LNCAP (cell line): ENCODE results near the gene MEGF11.

ENCODE experiments used
- CTCF ChIP-seq: fragments of 450-650 bp; IDR thresholded peaks from 2 replicates; pipeline ENCODE4 v1.5.1; 2017; ENCODE audit warnings: mild to moderate bottlenecking

Gene MEGF11

GRCh38 chr15:66134284-66134683 lies 119.3 kb downstream of the MEGF11 start:
- no peak for TF ChIP-seq CTCF

GRCh38 chr15:66133247-66133885 lies 120.2 kb downstream of the MEGF11 start:
- TF ChIP-seq CTCF = no peak

- TF ChIP-seq CTCF = no peak
Measured at GRCh38 chr15:66132251-66132816, 121.2 kb downstream of the MEGF11 start.

- TF ChIP-seq CTCF = no peak
Measured at GRCh38 chr15:66131831-66132230, 121.7 kb downstream of the MEGF11 start.

- TF ChIP-seq CTCF = no peak
Measured at GRCh38 chr15:66131200-66131599, 122.3 kb downstream of the MEGF11 start.

- no peak for TF ChIP-seq CTCF
Measured at GRCh38 chr15:66130496-66131034, 123.0 kb downstream of the MEGF11 start.

- no peak for TF ChIP-seq CTCF
Measured at GRCh38 chr15:66129586-66129985, 124.0 kb downstream of the MEGF11 start.
